H1 (cell line): Measurements from ENCODE around the gene EDC3. TPM values are rescaled to one million over a fixed set of nuclear protein-coding genes. Genes with fewer than 3 reads are reported as not detected.
A peak's percentile ranks its signal among the peaks of the same experiment; 100 is the strongest.

ENCODE experiments used
- CTCF ChIA-PET: fragments of 300-600 bp; sonication (Branson Sonifier 250); formaldehyde crosslinking; loops from one replicate; lab custom pipeline; 2021; ENCODE audit not compliant: partially characterized antibody; lab: Charles Lee
- POLR2A ChIA-PET: fragments of 300-600 bp; sonication (Branson Sonifier 250); formaldehyde crosslinking; loops from one replicate; lab custom pipeline; 2021; ENCODE audit warnings: inconsistent platforms; ENCODE audit not compliant: partially characterized antibody; lab: Charles Lee
- DNase-seq, 2 experiments: peaks; one replicate each; pipeline versions ENCODE4 v3.0.0 to v3.0.0-alpha.2; 2010 to 2022; ENCODE audit warnings: low spot score in 2 of 2, low read depth in 1 of 2, mixed read lengths in 1 of 2
- FAIRE-seq: peaks from 2 replicates; lab custom pipeline; 2011; peaks lifted over from hg19 to GRCh38; lab: Jason Lieb, UNC
- H2AFZ ChIP-seq: 2 replicates; pipeline ENCODE4 v1.8.1; 2012; ENCODE audit warnings: low read length, inconsistent platforms
- H2AK5ac ChIP-seq: 2 replicates; pipeline ENCODE4 v1.6.1; 2013; ENCODE audit warnings: low read depth, low read length
- H2BK120ac ChIP-seq: replicated peaks from 2 replicates; pipeline ENCODE3; 2013; ENCODE audit warnings: low read depth, low read length, inconsistent platforms
- H2BK12ac ChIP-seq: 2 replicates; pipeline ENCODE4 v1.6.1; 2013; ENCODE audit warnings: low read depth, low read length
- H2BK15ac ChIP-seq: 2 replicates; pipeline ENCODE4 v1.6.1; 2013; ENCODE audit warnings: low read length
- H2BK20ac ChIP-seq: 2 replicates; pipeline ENCODE4 v1.6.1; 2013; ENCODE audit warnings: low read length
- H2BK5ac ChIP-seq: 2 replicates; pipeline ENCODE4 v1.6.1; 2013; ENCODE audit warnings: low read depth, low read length
- H3K14ac ChIP-seq: 2 replicates; pipeline ENCODE4 v1.6.1; 2013; ENCODE audit warnings: inconsistent platforms; ENCODE audit not compliant: insufficient read length
- H3K18ac ChIP-seq: 2 replicates; pipeline ENCODE4 v1.6.1; 2013; ENCODE audit warnings: low read length; ENCODE audit errors: extremely low read depth
- H3K23ac ChIP-seq: 2 replicates; pipeline ENCODE4 v1.6.1; 2013; ENCODE audit warnings: inconsistent platforms; ENCODE audit not compliant: insufficient read length
- H3K23me2 ChIP-seq: 2 replicates; pipeline ENCODE4 v1.6.1; 2013; ENCODE audit warnings: low read depth, low read length
- H3K27ac ChIP-seq: 2 replicates; pipeline ENCODE4 v1.6.1; 2011; ENCODE audit warnings: low read depth, low read length, inconsistent platforms
- H3K27me3 ChIP-seq, 4 experiments: replicated peaks in 1 of 4; 1 replicate in 1 of 4; 2 replicates in 3 of 4; pipeline versions ENCODE4 v1.6.1 to v1.8.1; 2011 to 2013; ENCODE audit warnings: low read length in 3 of 4, mild to moderate bottlenecking in 3 of 4, inconsistent platforms in 2 of 4, mixed read lengths in 2 of 4, moderate library complexity in 1 of 4; ENCODE audit not compliant: control insufficient read depth in 3 of 4, insufficient read depth in 3 of 4; ENCODE audit errors: extremely low read depth in 1 of 4
- H3K36me3 ChIP-seq, 4 experiments: 2 replicates each; pipeline versions ENCODE4 v1.6.1 to v1.8.1; 2011 to 2013; ENCODE audit warnings: mild to moderate bottlenecking in 4 of 4, low read length in 3 of 4, moderate library complexity in 2 of 4, control low read depth in 1 of 4, inconsistent platforms in 1 of 4; ENCODE audit not compliant: insufficient read depth in 4 of 4, control insufficient read depth in 2 of 4
- H3K4ac ChIP-seq: replicated peaks from 2 replicates; pipeline ENCODE3; 2013; ENCODE audit warnings: low read length, low read depth, mixed read lengths, inconsistent platforms; ENCODE audit not compliant: insufficient read length
- H3K4me1 ChIP-seq, 4 experiments: replicated peaks in 1 of 4; 1 replicate in 1 of 4; 2 replicates in 3 of 4; pipeline versions ENCODE4 v1.6.1 to v1.8.1; 2011 to 2013; ENCODE audit warnings: low read length in 3 of 4, inconsistent platforms in 2 of 4, mixed read lengths in 1 of 4; ENCODE audit not compliant: insufficient read depth in 4 of 4, control insufficient read depth in 3 of 4
- H3K4me2 ChIP-seq, 2 experiments: 2 replicates each; pipeline versions ENCODE4 v1.6.1 to v1.8.1; 2011 to 2013; ENCODE audit warnings: low read depth in 2 of 2, low read length in 2 of 2, control low read depth in 1 of 2, inconsistent platforms in 1 of 2, mild to moderate bottlenecking in 1 of 2; ENCODE audit not compliant: insufficient read depth in 1 of 2
- H3K4me3 ChIP-seq, 4 experiments: fragments of 200-600, 300-600 bp in 1 of 4; sonication (generic), shearing (Covaris generic), sonication (Bioruptor Twin) in 1 of 4; 2 replicates each; pipeline versions ENCODE4 v1.5.1 to v1.8.1; 2011 to 2016; ENCODE audit warnings: low read length in 4 of 4, low read depth in 3 of 4, control low read depth in 2 of 4, inconsistent platforms in 2 of 4, mild to moderate bottlenecking in 2 of 4, mixed read lengths in 1 of 4, moderate library complexity in 1 of 4; ENCODE audit not compliant: insufficient read depth in 2 of 4; ENCODE audit errors: extremely low read depth in 1 of 4
- H3K56ac ChIP-seq: replicated peaks from 2 replicates; pipeline ENCODE3; 2013; ENCODE audit warnings: low read depth, mild to moderate bottlenecking, mixed read lengths, low read length, inconsistent platforms; ENCODE audit not compliant: insufficient read length
- H3K79me1 ChIP-seq: 2 replicates; pipeline ENCODE4 v1.6.1; 2013; ENCODE audit warnings: low read depth, low read length, control low read depth
- H3K79me2 ChIP-seq, 2 experiments: 2 replicates each; pipeline versions ENCODE4 v1.6.1 to v1.8.1; 2012 to 2013; ENCODE audit warnings: low read length in 2 of 2, mild to moderate bottlenecking in 2 of 2, inconsistent platforms in 1 of 2; ENCODE audit not compliant: insufficient read depth in 2 of 2, control insufficient read depth in 1 of 2
- H3K9ac ChIP-seq, 4 experiments: replicated peaks in 1 of 4; 1 replicate in 1 of 4; 2 replicates in 3 of 4; pipeline versions ENCODE4 v1.6.1 to v1.8.1; 2011 to 2013; ENCODE audit warnings: low read depth in 3 of 4, low read length in 3 of 4, control low read depth in 2 of 4, mild to moderate bottlenecking in 2 of 4, moderate library complexity in 2 of 4, inconsistent platforms in 1 of 4; ENCODE audit errors: extremely low read depth in 1 of 4
- H3K9me3 ChIP-seq, 2 experiments: 2 replicates each; pipeline versions ENCODE4 v1.6.1 to v1.8.1; 2012 to 2013; ENCODE audit warnings: mild to moderate bottlenecking in 2 of 2, moderate library complexity in 2 of 2, control low read depth in 1 of 2, inconsistent platforms in 1 of 2, low read depth in 1 of 2, low read length in 1 of 2, mixed read lengths in 1 of 2; ENCODE audit not compliant: insufficient read depth in 2 of 2
- H4K20me1 ChIP-seq, 2 experiments: replicated peaks in 1 of 2; 2 replicates each; pipeline versions ENCODE3 to v1.8.1; 2011 to 2013; ENCODE audit warnings: inconsistent platforms in 2 of 2, low read length in 2 of 2, mild to moderate bottlenecking in 1 of 2; ENCODE audit not compliant: insufficient read depth in 2 of 2, control insufficient read depth in 1 of 2
- H4K5ac ChIP-seq: 2 replicates; pipeline ENCODE4 v1.6.1; 2013; ENCODE audit warnings: low read length, low read depth, mixed read lengths, inconsistent platforms; ENCODE audit not compliant: insufficient read length
- H4K8ac ChIP-seq: 2 replicates; pipeline ENCODE4 v1.8.0; 2013; ENCODE audit warnings: mild to moderate bottlenecking, moderate library complexity, low read length, inconsistent platforms; ENCODE audit not compliant: insufficient read depth; ENCODE audit errors: extremely low read depth
- H4K91ac ChIP-seq: replicated peaks from 2 replicates; pipeline ENCODE3; 2013; ENCODE audit warnings: low read length, mixed read lengths, inconsistent platforms; ENCODE audit not compliant: insufficient read length
- CBX5 ChIP-seq: fragments of 300-800, 300-1000 bp; sonication (generic); IDR thresholded peaks from 2 replicates; pipeline ENCODE4 v1.7.1; 2016; ENCODE audit warnings: antibody characterized with exemption, low read length, low read depth
- CREB1 ChIP-seq: IDR thresholded peaks from 2 replicates; pipeline ENCODE4 v1.6.1; 2012; ENCODE audit warnings: inconsistent platforms
- CTBP2 ChIP-seq: IDR thresholded peaks from 2 replicates; pipeline ENCODE4 v1.7.0; 2011; ENCODE audit warnings: borderline replicate concordance, mild to moderate bottlenecking, moderate library complexity, mixed read lengths, low read length; ENCODE audit not compliant: insufficient read depth, insufficient read length
- GABPA ChIP-seq: IDR thresholded peaks from 2 replicates; pipeline ENCODE4 v1.6.1; 2011; ENCODE audit warnings: mild to moderate bottlenecking, low read length, moderate library complexity, borderline replicate concordance; ENCODE audit not compliant: insufficient read depth
- POLR2AphosphoS5 ChIP-seq: IDR thresholded peaks from 2 replicates; pipeline ENCODE4 v1.6.1; 2011; ENCODE audit warnings: low read depth, low read length
- WGBS, 2 experiments: shearing (Covaris generic) in 1 of 2; methylation state at CpG; one replicate each; pipeline versions ENCODE4 v1.1.6 to v1.1.7; 2013 to 2015; ENCODE audit warnings: low lambda C conversion rate in 2 of 2, mixed read lengths in 2 of 2, inconsistent platforms in 1 of 2, low coverage in 1 of 2, missing lambda C conversion rate in 1 of 2; ENCODE audit not compliant: insufficient replicate concordance in 2 of 2, insufficient coverage in 1 of 2, insufficient read length in 1 of 2; ENCODE audit errors: extremely low coverage in 1 of 2, missing lambda C conversion rate in 1 of 2; 5-methylcytosine and 5-hydroxymethylcytosine counted together
- polyA plus RNA-seq, 7 experiments: library from polyadenylated mRNA; depleted of rRNA in 3 of 7; stranded (reverse) in 5 of 7; unstranded in 2 of 7; fragments of >200 nt in 5 of 7; fragments of 200-250 nt in 2 of 7; gene quantifications; 1 replicate in 5 of 7; 2 replicates in 1 of 7; 4 replicates in 1 of 7; pipeline versions ENCODE4 v1.2.1 to v1.2.3, GENCODE V29; 2011 to 2013; ENCODE audit warnings: missing spikeins in 2 of 7, mixed read lengths in 2 of 7
- total RNA-seq: library from RNA; stranded (reverse); fragmentation: NEBNext Ultra II Directional; extraction: Animal tissue kit (Norgen Biotek cat#: 25700); gene quantifications from 2 replicates; pipeline ENCODE4 v1.2.1, GENCODE V29; 2021
- TF ChIP-seq, protein P1 (sequence below): IDR thresholded peaks from 2 replicates; pipeline ENCODE4 v1.6.1; 2012; ENCODE audit warnings: inconsistent platforms

Gene EDC3
- total and polyA plus RNA-seq, 2 of the 8 experiments (the other 6 are each of a cell fraction or from before 2014, with no cell fraction given): 45.0 to 50.8 TPM

GRCh38 chr15:74626752-74627692 is 68.8 kb downstream of the EDC3 start:
- TF ChIP-seq POLR2AphosphoS5: peak; percentile 19; the same call in 1 of the 2 replicates
- TF ChIP-seq CBX5: no peak
- no peak for TF ChIP-seq GABPA
- TF ChIP-seq CTBP2: no peak
- TF ChIP-seq CREB1: no peak
- TF ChIP-seq, protein P1, sequence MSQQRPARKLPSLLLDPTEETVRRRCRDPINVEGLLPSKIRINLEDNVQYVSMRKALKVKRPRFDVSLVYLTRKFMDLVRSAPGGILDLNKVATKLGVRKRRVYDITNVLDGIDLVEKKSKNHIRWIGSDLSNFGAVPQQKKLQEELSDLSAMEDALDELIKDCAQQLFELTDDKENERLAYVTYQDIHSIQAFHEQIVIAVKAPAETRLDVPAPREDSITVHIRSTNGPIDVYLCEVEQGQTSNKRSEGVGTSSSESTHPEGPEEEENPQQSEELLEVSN: no peak
- Histone ChIP-seq H2BK120ac (no peak overlapping the region), H3K79me2 (peaks cover 0 to 2% of the 10 kb centered on the region in 2 experiments; a peak in 1 of 4 replicates), H2BK20ac (no peak overlapping the region), H3K9me3 (no peaks in the 10 kb centered on the region), H4K91ac (no peak overlapping the region), H3K27ac (no peak overlapping the region), H2BK12ac (no peak overlapping the region), H3K23me2 (no peaks in the 10 kb centered on the region), H3K23ac (no peak overlapping the region), H4K20me1 (peaks cover 8 to 41% of the 10 kb centered on the region in 2 experiments), H2AFZ (no peak overlapping the region), H3K4ac (no peak overlapping the region), H4K8ac (no peak overlapping the region; the same call in 1 of the 2 replicates), H3K27me3 (no peaks in the 10 kb centered on the region), H2BK15ac (no peak overlapping the region), H3K4me3 (no peak overlapping the region), H3K18ac (no peak overlapping the region), H3K4me2 (no peak overlapping the region), H3K9ac (no peak overlapping the region), H2AK5ac (no peak overlapping the region), H3K56ac (no peak overlapping the region), H3K4me1 (no peaks in the 10 kb centered on the region), H2BK5ac (no peak overlapping the region), H3K79me1 (peaks cover 4% of the 10 kb centered on the region; the same call in 1 of the 2 replicates), H3K14ac (no peak overlapping the region), H4K5ac (no peak overlapping the region), H3K36me3 (peaks cover 60 to 79% (median 64%) of the 10 kb centered on the region in 4 experiments)
- POLR2A ChIA-PET: interaction anchor here (0.6 to 6.5 kb wide), 8 partner anchors 11 to 285 kb away, joined by 3 to 38 read pairs (median 4); partner anchors contain the start of gene CLK3
- WGBS, 2 experiments: 91% methylated on average over 10 of the region's 10 CpGs; no CpG with 5 or more reads in 1 of the 2 experiments
- CTCF ChIA-PET: interaction anchor here (0.6 to 37.5 kb wide), 5 partner anchors 9 to 148 kb away, joined by 4 to 1439 read pairs (median 6); partner anchors contain the start of genes CSK and CYP1A2
- no peak for DNase-seq
- FAIRE-seq: no peak
